OCI-LY1 (cell line): ENCODE measurements around the gene TBX18.

Experiments
- H2AFZ ChIP-seq: fragments of 200-600 bp; sonication (generic), shearing (Covaris generic); 2 replicates; pipeline ENCODE4 v1.6.0; 2014; ENCODE audit warnings: antibody characterized with exemption, mild to moderate bottlenecking, low read length
- H3F3A ChIP-seq: fragments of 200-600 bp; sonication (generic), shearing (Covaris generic); 2 replicates; pipeline ENCODE4 v1.6.0; 2014; ENCODE audit warnings: mild to moderate bottlenecking, antibody characterized with exemption, low read length, moderate library complexity; ENCODE audit not compliant: insufficient read depth
- H3K27ac ChIP-seq: fragments of 200-600 bp; sonication (generic); 2 replicates; pipeline ENCODE4 v1.5.1; 2014; ENCODE audit warnings: low read length, mixed run types, mild to moderate bottlenecking, low read depth; ENCODE audit not compliant: poor library complexity, severe bottlenecking
- H3K27me3 ChIP-seq: fragments of 200-600 bp; sonication (generic); 2 replicates; pipeline ENCODE4 v1.6.0; 2014; ENCODE audit warnings: antibody characterized with exemption, mild to moderate bottlenecking, low read length, moderate library complexity; ENCODE audit not compliant: insufficient read depth
- H3K36me3 ChIP-seq: fragments of 200-600 bp; sonication (generic); 2 replicates; pipeline ENCODE4 v1.6.1; 2014; ENCODE audit warnings: mild to moderate bottlenecking, antibody characterized with exemption, low read length, moderate library complexity, mixed read lengths; ENCODE audit not compliant: insufficient read depth
- H3K4me1 ChIP-seq: fragments of 200-600 bp; sonication (generic); 2 replicates; pipeline ENCODE4 v1.5.1; 2014; ENCODE audit warnings: mild to moderate bottlenecking, low read length, moderate library complexity; ENCODE audit not compliant: insufficient read depth, severe bottlenecking
- H3K4me2 ChIP-seq: fragments of 200-600 bp; sonication (generic), shearing (Covaris generic); 2 replicates; pipeline ENCODE4 v1.6.1; 2014; ENCODE audit warnings: low read length
- H3K4me3 ChIP-seq: fragments of 200-600 bp; sonication (generic); 2 replicates; pipeline ENCODE4 v1.5.1; 2014; ENCODE audit warnings: low read length, low read depth, mild to moderate bottlenecking, mixed read lengths; ENCODE audit not compliant: poor library complexity, severe bottlenecking
- H3K79me2 ChIP-seq: fragments of 200-600 bp; shearing (Covaris generic); 2 replicates; pipeline ENCODE4 v1.6.1; 2016; ENCODE audit warnings: mixed run types, low read length, mixed read lengths; ENCODE audit not compliant: insufficient read depth
- H3K9ac ChIP-seq: fragments of 200-600 bp; sonication (generic), shearing (Covaris generic); 2 replicates; pipeline ENCODE4 v1.6.1; 2014; ENCODE audit warnings: mild to moderate bottlenecking, low read length, mixed read lengths
- H3K9me2 ChIP-seq: fragments of 200-600 bp; sonication (generic), shearing (Covaris generic); 2 replicates; pipeline ENCODE4 v1.6.1; 2014; ENCODE audit warnings: low read depth, mild to moderate bottlenecking, low read length, mixed read lengths
- H3K9me3 ChIP-seq: fragments of 200-600 bp; shearing (Covaris generic); 2 replicates; pipeline ENCODE4 v1.6.1; 2014; ENCODE audit warnings: low read length, mixed read lengths
- H4K20me1 ChIP-seq: fragments of 200-600 bp; sonication (generic), shearing (Covaris generic); 2 replicates; pipeline ENCODE4 v1.6.0; 2016; ENCODE audit warnings: mild to moderate bottlenecking, low read length; ENCODE audit not compliant: insufficient read depth
- CTCF ChIP-seq: fragments of 200-600 bp; sonication (generic), shearing (Covaris generic); IDR thresholded peaks from 2 replicates; pipeline ENCODE4 v1.5.1; 2017; ENCODE audit warnings: mild to moderate bottlenecking, antibody characterized with exemption, low read length, moderate library complexity, mixed read lengths
- EZH2 ChIP-seq: fragments of 200-600 bp; sonication (generic), shearing (Covaris generic); IDR thresholded peaks from 2 replicates; pipeline ENCODE4 v1.8.0; 2017; ENCODE audit warnings: borderline replicate concordance, mixed run types, mild to moderate bottlenecking, antibody characterized with exemption, low read length, moderate library complexity, mixed read lengths

TBX18 gene

DNA sequence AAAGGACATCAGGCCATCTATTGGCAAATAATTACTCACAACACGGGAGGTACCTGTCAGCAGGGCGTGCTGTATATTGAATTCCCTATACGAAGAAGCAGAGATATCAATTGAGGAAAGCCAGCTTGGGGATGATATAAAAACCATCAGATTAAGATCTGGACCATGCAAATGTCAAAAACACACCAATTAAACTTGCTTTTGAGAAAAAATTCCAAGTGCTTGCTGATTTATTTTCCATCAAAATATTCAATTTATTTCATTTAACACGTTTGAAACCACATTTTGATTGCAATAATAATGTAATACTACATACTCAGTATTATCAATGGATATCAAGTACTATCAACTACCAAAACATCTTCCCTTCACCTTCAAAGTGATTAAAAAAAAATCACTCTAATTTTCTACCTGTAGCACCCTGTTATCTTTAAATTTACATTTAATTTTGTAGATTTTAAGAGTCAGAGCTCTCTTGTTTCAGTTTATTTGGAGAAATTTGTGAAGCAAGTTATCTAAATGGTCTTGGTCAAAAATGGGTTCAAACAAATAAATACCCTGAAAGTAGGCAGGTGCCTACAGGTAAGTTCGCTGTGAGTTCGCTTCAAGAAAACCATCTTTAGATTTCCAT lies 6.8 kb upstream of the TBX18 start:
- no peaks in the 10 kb centered on the region for H3K9me2 ChIP-seq
- no peak overlapping the region for H3K9ac ChIP-seq
- H3K4me3 ChIP-seq: no peak overlapping the region
- H3K4me2 ChIP-seq: no peak overlapping the region
- H3K79me2 ChIP-seq: no peaks in the 10 kb centered on the region
- H2AFZ ChIP-seq: no peak overlapping the region
- H3K9me3 ChIP-seq: no peaks in the 10 kb centered on the region
- no peak overlapping the region for H3K27ac ChIP-seq
- H3K4me1 ChIP-seq: no peaks in the 10 kb centered on the region
- TF ChIP-seq EZH2: no peak
- no peak for TF ChIP-seq CTCF
- no peaks in the 10 kb centered on the region for H3K36me3 ChIP-seq
- H4K20me1 ChIP-seq: no peaks in the 10 kb centered on the region
- H3K27me3 ChIP-seq: no peaks in the 10 kb centered on the region
- H3F3A ChIP-seq: no peaks in the 10 kb centered on the region

DNA sequence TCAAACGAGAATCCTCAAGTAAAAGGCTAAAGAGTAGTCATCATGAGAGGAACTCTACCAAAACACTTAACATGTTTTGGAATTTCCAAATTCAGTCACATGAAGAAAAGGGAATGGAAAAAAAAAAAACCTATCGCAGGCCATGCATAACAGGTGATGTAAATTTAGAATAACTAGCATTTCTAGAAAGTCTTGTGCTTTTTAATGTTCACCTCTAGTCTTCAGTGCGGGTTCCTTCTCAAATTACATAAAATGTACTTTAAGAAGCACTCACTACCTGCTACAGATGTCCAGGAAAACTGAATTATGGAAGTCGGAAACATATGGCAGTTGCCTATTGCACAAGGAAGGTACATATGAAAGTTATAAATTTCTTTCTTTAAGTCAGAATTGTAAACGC lies 6.1 kb upstream of the TBX18 start:
- H3K27ac ChIP-seq: no peak overlapping the region
- no peaks in the 10 kb centered on the region for H3K9me2 ChIP-seq
- H2AFZ ChIP-seq: no peak overlapping the region
- H3F3A ChIP-seq: no peaks in the 10 kb centered on the region
- H3K79me2 ChIP-seq: no peaks in the 10 kb centered on the region
- H4K20me1 ChIP-seq: no peaks in the 10 kb centered on the region
- no peak for TF ChIP-seq CTCF
- TF ChIP-seq EZH2: no peak
- no peaks in the 10 kb centered on the region for H3K36me3 ChIP-seq
- no peaks in the 10 kb centered on the region for H3K9me3 ChIP-seq
- H3K4me1 ChIP-seq: no peaks in the 10 kb centered on the region
- H3K27me3 ChIP-seq: no peaks in the 10 kb centered on the region
- H3K4me3 ChIP-seq: no peak overlapping the region
- no peak overlapping the region for H3K9ac ChIP-seq
- H3K4me2 ChIP-seq: no peak overlapping the region

- no peaks in the 10 kb centered on the region for H3K4me1 ChIP-seq
- H3K4me3 ChIP-seq: no peak overlapping the region
- H3K79me2 ChIP-seq: no peaks in the 10 kb centered on the region
- no peak overlapping the region for H3K27ac ChIP-seq
- H3K9ac ChIP-seq: no peak overlapping the region
- H3F3A ChIP-seq: no peaks in the 10 kb centered on the region
- no peaks in the 10 kb centered on the region for H3K36me3 ChIP-seq
- no peaks in the 10 kb centered on the region for H3K9me3 ChIP-seq
- no peaks in the 10 kb centered on the region for H3K9me2 ChIP-seq
- H4K20me1 ChIP-seq: no peaks in the 10 kb centered on the region
- TF ChIP-seq CTCF (no peak), EZH2 (no peak)
- no peak overlapping the region for H3K4me2 ChIP-seq
- H2AFZ ChIP-seq: no peak overlapping the region
- H3K27me3 ChIP-seq: no peaks in the 10 kb centered on the region
Measured at GRCh38 chr6:84769306-84769705, 4.9 kb upstream of the TBX18 start.
